Activated naive CD4-positive, alpha-beta T cell treated with anti-CD3 and anti-CD28 coated beads, Interleukin-2, amount 50 U/mL, for 16 hours (primary cell): ENCODE measurements around the gene TEX44.

ENCODE experiments used
- DNase-seq: peaks from one replicate; pipeline ENCODE4 v3.0.0-alpha.2; 2020

Gene TEX44

DNA sequence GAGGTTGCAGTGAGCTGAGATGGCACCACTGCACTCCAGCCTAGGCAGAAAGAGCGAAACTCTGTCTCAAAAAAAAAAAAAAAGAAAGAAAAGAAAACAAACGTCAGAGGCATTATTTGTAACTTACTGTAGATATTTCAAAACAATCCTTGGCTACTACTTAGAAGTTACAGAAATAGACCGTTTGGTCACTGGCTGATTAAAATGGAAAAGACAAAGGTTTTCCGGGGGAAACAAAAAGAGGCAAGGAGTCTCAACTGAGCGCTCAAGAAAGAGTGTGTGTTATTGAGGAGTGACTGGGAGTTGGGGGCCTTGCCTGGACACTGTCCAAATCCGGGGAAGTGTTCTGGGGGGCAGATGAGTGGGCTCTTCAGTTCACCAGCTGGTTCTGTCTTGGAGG lies 47.6 kb downstream of the TEX44 start:
- no peak for DNase-seq

DNA sequence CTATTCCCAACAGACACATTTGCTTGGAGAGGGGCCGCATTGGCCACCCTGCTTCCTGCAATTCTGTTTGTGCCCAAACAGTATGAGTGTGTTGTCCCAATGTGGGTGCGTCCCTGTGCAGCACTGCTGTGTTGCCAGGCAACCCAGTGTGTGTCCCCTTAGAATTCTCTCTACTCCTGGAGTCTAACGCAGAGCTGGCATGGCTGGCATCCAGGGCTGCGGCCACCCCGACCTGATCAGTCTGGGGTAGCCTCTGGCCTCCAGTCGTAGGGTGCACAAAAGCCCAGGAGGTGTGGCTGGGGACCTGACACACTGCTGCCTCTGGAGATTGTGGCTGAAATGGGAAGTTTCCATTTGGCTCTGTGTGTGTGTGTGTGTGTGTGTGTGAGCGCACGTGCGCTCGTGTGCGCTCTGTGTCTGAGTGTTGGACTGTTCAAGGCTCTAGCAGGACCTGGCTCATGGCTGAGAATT lies 48.0 kb downstream of the TEX44 start:
- DNase-seq, result no peak

DNA sequence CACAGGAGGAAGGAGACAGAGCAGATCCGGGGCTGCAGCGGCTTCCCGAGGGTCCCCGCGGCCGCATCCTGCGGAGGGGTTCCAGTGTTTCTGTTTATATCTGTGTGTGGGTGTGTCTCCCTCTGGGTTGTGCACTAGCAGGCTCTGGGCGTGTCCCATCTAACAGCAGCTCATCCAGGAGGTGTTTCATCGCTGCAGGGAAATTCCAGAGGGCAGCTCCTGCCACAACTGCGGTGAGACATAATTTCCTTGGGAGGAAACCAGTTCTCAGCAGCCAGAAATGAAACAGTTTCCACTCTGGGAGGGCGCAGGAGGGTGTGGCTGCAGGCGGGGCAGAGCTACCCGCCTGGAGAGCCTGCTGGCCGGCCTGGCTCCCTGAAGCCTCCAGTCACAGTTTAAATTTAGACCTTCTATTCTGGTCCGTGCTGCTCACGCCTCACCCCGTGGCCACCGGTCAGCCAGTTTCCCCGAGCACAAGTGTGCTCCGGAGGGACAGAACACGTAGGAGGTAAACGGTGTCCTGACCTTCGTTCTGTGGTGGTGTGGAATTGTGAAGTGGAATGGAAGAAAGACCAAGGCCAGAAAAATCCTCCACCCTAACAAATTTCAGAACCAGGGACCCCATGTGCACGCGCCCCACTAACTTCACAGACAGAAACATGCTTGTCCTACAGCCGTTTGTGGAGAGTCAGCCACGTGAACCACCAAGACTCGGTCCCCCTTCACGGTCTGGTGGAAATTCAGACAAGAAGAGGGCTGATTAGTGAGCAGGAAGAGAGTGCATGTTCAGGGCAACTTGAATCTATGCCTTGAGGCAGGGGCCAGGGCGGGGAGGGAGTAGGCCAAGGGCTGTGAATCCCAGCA lies 50.2 kb downstream of the TEX44 start:
- DNase-seq, result peak; percentile 57

DNA sequence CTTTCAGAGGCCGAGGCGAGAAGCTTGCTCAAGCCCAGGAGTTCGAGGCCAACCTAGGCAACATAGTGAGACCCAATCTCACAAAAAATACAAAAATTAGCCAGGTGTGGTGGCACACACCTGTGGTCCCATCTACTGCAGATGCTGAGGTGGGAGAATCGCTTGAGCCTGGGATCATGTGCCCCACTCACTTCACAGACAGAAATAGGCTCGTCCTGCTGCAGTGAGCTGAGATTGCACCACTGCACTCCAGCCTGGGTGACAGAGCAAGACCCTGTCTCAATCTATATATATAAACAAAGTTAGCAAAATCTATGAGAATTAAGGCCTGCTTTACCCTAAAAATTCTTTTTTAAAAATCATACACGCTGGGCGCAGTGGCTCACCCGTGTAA lies 50.8 kb downstream of the TEX44 start:
- DNase-seq, result no peak
